HG03060 (cell line): ENCODE results near the gene CORIN.

Experiments used
- ATAC-seq: cut with Tn5 transposase; IDR thresholded peaks from one replicate; pipeline ENCODE4 v1.9.1; 2021; ENCODE audit warnings: low read depth, moderate number of reproducible peaks; ENCODE audit not compliant: unreplicated experiment

CORIN gene, protein sequence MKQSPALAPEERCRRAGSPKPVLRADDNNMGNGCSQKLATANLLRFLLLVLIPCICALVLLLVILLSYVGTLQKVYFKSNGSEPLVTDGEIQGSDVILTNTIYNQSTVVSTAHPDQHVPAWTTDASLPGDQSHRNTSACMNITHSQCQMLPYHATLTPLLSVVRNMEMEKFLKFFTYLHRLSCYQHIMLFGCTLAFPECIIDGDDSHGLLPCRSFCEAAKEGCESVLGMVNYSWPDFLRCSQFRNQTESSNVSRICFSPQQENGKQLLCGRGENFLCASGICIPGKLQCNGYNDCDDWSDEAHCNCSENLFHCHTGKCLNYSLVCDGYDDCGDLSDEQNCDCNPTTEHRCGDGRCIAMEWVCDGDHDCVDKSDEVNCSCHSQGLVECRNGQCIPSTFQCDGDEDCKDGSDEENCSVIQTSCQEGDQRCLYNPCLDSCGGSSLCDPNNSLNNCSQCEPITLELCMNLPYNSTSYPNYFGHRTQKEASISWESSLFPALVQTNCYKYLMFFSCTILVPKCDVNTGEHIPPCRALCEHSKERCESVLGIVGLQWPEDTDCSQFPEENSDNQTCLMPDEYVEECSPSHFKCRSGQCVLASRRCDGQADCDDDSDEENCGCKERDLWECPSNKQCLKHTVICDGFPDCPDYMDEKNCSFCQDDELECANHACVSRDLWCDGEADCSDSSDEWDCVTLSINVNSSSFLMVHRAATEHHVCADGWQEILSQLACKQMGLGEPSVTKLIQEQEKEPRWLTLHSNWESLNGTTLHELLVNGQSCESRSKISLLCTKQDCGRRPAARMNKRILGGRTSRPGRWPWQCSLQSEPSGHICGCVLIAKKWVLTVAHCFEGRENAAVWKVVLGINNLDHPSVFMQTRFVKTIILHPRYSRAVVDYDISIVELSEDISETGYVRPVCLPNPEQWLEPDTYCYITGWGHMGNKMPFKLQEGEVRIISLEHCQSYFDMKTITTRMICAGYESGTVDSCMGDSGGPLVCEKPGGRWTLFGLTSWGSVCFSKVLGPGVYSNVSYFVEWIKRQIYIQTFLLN

DNA sequence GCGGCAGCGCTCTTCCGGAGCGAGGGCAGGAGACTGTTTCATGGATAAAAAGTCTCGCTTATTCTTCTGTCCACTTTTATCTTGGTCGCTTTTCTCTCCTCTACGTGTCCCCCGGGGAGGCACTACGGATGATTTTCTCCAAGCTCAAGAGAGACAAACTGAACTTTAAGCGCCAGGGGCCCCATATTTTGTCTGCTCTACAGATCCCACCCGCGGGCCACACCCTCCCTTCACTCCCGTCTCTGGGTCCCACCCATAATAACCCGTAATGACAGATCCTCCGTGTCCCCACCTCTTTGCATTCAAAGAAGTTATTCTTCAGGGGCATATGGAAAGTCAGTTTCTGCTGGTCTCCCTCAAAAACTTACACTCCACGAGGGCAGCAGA lies at the start of gene CORIN:
TSS of gene CORIN (minus strand) at position 160 of the 387 bp plus-strand sequence. CDS start at position 42, 118 bp downstream.
- ATAC-seq = no peak

- no peak for ATAC-seq
Measured at GRCh38 chr4:47882228-47882627, 44.4 kb upstream of the CORIN start.

DNA sequence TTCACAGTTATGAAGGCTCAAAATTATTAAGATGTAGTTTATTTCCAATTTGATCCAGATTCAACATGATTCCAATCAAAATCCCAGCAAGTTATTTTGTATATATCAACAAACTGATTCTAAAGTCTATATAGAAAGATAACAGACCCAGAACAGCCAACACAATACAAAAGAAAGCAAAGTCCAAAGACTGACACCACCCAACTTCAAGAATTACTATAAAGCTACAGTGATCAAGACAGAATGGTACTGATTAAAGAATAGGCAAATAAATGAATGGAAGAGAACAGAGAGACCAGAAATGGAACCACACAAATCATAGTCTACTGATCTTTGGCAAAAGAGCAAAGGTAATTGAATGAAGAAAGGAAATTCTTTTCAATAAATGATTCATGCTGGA lies 41.6 kb upstream of the CORIN start:
- ATAC-seq = no peak

- ATAC-seq = no peak
Measured at GRCh38 chr4:47876784-47877546, 39.1 kb upstream of the CORIN start.

DNA sequence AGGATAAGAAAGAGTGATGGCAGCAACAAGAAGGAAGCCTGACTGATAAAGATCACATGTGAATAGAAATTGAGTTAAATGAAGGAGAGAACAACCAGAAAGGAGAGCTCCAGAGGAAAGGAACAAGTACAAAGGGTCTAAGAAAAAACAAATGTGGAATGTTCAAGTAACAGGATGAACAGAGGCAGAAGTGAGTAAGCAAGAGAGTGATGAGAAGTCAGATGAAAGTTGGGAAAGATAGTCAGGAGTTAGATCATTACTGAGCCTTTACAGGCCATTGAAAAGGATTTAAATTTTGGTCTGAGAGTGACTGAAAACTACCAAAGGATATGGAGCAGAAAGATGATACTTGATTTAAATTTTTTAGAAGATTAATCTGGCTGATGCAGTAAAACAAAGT lies 38.4 kb upstream of the CORIN start:
- ATAC-seq = no peak

DNA sequence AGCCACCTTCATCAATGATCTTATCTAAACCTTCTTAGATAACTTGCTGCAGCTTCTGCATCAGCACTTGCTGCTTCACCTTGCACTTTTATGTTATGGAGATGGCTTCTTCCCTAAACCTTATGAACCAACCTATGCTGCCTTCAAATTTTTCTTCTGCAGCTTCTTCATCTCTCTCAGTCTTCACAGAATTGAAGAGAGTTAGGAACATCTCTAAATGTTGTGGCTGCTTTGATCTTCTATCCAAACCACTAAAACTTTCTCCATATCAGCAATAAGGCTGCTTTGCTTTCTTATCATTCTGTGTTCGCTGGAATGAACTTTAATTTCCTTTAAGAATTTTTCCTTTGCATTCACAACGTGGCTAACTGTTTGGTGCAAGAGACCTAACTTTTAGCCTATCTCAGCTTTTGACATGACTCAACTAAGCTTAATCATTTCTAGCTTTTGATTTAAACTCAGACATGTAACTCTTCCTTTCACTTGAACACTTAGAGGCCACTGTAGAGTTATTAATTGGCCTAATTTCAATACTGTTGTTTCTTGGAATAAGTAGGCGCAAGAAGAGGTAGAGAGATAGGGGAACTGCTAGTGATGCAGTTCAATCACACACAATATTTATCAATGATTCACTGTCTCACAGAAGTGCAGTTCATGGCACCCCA lies 36.1 kb upstream of the CORIN start:
- no peak for ATAC-seq

- no peak for ATAC-seq
Measured at GRCh38 chr4:47863486-47863885, 25.6 kb upstream of the CORIN start.

- no peak for ATAC-seq
Measured at GRCh38 chr4:47862297-47862696, 24.4 kb upstream of the CORIN start.

- ATAC-seq = no peak
Measured at GRCh38 chr4:47860305-47860704, 22.4 kb upstream of the CORIN start.

- no peak for ATAC-seq
Measured at GRCh38 chr4:47858006-47858405, 20.1 kb upstream of the CORIN start.

DNA sequence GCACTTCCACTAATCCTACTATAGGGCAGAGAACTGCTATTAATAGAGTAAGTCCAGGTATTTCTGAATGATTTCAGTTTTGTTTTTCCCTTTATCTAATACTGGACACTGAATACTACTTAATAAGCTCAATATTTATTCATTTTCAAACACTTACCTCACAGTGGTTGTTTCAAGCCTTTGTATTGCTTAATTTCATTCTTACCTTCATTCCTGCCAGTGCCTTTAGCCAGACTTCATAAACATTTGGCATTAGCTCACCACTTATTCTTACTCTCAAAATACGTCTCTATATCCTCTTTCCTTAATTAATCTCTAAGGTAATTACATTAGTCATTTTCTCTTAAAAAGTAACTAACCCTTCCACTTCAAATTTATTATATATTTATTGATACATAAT lies 18.8 kb upstream of the CORIN start:
- ATAC-seq = no peak

GRCh38 chr4:47855350-47855749 lies 17.5 kb upstream of the CORIN start:
- no peak for ATAC-seq

- ATAC-seq = no peak
Measured at GRCh38 chr4:47852136-47852535, 14.3 kb upstream of the CORIN start.

DNA sequence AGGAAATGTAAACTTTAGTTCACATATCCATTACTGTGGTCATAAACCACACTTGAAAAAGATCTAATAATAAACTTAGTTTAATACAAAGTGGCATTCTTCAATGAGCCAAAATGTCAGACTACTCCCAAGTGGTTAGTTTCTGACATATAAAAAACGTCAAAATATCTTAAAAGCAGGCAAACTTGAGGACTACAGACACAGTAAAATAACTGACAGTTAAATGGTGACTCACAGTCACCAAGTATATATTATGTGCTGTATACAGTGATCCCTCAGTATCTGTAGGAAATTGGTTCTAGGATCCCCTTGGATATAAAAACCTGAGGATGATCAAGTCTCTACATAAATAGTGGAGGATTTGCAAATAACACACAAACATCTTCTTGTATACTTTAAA lies 11.6 kb upstream of the CORIN start:
- ATAC-seq = no peak

- no peak for ATAC-seq
Measured at GRCh38 chr4:47848041-47848440, 10.2 kb upstream of the CORIN start.

- ATAC-seq = no peak
Measured at GRCh38 chr4:47842985-47843384, 5.1 kb upstream of the CORIN start.

GRCh38 chr4:47840291-47840690 lies 2.4 kb upstream of the CORIN start:
- no peak for ATAC-seq

- peak; percentile 57 for ATAC-seq
Measured at GRCh38 chr4:47839259-47839658, 1.4 kb upstream of the CORIN start.

- no peak for ATAC-seq
Measured at GRCh38 chr4:47838445-47838844, 578 bp upstream of the CORIN start.
